GM12801 (cell line): ENCODE results near the gene ATP5F1D.

Source experiments
- CTCF ChIP-seq: IDR thresholded peaks from one replicate; pipeline ENCODE4 v1.5.1; 2011; ENCODE audit warnings: control low read depth; ENCODE audit not compliant: insufficient read length; ENCODE audit errors: extremely low read depth

The ATP5F1D gene

DNA sequence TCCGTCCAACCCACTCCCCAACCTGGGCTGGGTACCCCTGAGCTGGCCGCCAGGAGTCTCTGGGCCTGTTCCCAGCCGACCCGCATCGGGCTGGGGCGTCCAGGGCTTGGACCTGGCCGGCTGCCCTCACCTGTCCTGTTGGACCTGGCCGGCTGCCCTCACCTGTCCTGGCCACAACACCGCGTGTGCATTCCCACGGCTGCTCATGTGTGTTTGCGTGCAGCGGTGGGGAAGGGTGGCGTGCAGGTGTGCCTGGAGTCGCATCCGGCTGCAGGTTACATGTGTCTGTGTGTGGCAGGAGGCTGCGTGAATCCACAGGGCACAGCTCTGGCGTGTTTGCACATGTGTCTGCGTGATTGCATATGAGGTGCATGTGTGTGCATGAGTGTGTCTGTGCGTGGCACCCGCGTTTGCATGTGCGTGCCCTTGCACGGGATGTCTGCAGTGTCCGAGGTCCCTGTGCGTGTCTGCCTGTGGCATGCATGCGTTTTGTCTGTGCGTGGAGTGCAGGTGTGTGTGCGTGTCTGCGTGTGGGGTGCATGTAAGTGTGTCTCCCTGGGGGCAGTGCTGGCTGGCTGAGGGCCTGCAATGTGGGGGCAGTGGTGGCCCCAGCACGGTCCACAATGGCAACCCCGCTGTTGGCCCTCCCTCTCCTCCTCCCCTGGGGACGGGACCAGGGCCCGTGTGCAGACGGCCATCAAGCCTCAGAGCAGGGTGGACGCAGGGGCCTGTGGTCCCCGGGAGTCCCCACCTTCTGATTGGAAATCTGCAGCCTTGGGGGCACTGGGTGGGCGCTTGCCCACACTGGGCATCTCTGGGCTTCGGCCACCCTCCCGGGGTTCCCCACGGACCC is 47.5 kb downstream of the ATP5F1D start:
- no peak for TF ChIP-seq CTCF

- no peak for TF ChIP-seq CTCF
Measured at GRCh38 chr19:1289686-1290025, 48.1 kb downstream of the ATP5F1D start.

GRCh38 chr19:1290196-1290702 is 48.7 kb downstream of the ATP5F1D start:
- TF ChIP-seq CTCF, result no peak

DNA sequence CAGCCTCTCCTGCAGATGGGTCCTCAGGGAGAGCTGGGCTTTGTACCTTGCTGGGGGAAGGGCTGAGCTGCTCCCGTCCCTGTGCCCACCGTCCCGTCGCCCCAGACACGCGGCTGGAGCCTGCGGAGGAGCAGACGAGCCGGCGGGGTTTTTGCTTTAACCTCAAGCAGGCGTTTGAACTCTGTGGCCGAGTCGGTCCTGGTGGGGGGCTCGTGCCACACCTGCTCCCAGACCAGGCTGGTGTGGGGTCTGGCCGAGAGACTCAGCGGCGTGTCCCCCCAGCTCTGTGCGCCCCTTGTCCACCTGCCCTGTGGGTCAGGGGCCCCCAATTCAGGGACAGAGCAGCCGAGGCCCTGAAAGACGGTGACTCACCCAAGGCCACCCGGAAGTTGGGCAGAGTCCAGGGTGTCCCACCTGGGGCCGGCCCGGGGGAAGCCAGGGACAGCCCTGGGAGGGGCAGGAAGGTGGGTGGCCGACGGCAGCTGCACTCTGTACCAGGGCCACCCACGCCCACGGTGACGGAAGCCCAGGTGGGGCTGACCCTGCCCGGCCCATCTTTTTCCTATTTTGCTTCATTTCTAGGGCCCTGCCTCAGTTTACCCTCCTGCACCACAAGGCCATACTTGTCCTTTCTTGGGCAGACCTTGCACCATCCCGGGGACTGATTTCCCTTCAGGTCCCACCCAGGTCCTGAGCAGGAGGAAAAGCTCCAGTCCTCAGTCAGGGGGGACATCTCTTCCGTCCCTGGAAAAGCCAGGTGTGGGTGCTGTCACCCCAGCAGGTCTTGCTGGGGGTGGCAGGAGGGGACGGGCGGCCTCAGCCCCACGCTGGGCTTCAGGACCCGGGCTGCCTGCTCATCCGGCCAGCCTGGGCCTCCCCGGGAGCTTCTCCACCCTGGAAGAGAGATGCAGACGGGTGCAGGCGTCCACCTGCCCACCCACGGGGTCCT is 49.4 kb downstream of the ATP5F1D start:
- no peak for TF ChIP-seq CTCF

DNA sequence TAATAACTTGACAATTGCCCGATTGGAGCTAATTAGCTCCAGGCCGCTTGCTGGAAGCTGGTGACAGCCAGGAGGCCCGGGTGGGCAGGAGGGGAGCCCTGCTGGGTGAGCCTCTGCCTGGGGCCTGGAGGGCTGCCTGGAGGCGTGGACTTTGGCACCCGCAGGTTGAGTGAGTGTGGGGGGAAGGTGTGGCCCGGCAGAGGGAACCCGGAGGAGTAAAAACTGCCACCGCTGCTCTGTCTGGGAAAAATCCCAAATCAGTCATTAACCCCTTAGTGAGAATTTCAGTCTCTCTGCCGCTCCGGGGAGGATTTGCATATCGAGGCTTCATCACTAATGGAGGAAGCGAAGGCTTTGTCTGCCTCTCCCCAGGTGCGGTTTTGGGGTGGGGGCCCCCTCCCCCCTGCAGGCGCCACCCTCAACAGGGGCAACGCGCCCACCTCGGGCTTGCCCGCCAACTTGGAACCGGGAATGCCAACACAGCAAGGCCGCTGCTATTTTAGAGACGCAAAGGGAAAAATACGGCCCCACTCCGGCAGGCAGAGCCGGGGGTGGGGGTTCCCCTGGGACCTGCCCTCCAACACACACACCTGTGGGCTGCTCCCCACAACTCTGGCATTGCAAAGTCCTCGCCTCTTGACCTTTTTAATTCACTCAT is 50.3 kb downstream of the ATP5F1D start:
- no peak for TF ChIP-seq CTCF

DNA sequence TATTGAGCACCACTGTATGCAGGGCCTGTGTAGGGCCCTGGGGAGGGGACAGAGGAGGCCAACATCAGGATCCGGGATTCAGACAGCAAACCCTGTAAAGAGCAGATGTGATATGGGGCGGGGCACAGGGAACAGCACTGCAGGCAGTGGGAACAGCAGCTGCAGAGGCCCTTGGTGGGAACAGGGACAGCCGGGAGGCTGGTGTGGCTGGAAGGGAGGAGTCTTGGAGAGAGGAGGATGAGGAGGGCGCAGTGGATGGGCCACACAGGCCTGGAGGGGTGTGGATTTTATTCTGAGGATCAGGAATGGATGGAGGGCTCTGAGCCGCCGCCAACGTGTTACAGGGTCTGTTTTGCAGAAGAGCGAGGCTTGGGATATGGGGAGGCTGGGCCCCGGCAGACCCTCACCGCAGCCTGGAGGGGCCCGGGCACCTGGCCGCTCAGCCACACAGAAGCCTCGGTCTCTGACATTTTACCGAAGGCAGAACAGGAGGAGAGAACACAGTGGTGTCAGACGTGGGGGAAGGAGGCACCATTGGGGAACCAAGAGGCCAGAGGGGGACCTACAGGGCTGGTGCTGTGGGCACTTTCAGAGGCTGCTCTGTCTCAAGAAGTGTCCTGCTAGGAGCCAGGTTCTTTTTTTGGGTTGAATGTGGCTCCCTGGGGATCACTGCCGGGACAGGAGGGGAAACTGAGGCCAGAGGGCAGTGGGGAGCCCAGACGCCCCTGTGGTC is 51.0 kb downstream of the ATP5F1D start:
- TF ChIP-seq CTCF, result no peak
